ENCODE data around the gene PIAS2. TPM values are rescaled to one million over a fixed set of nuclear protein-coding genes. Genes with fewer than 3 reads are reported as not detected.

Gene PIAS2
- total RNA-seq, 1 experiment from 2014 or later = 33.6 TPM

GRCh38 chr18:46939998-46940571, 22.8 kb upstream of the PIAS2 start:
- no peaks in the 10 kb centered on the region for H3K9me3 Mint-ChIP-seq (ENCODE audit: low read depth, unreplicated experiment)
- no peaks in the 10 kb centered on the region for H3K4me1 Mint-ChIP-seq (ENCODE audit: low read depth, unreplicated experiment)
- no peak for TF ChIP-seq CTCF (IDR thresholded peaks at IDR 0.05; ENCODE audit: unreplicated experiment)
- intact Hi-C loops (cut with micrococcal nuclease; ENCODE audit: unreplicated experiment) = no loop called here
- BruUV-seq (replicated peaks) = no TSS peak
- no peak for DNase-seq
- H3K27me3 Mint-ChIP-seq (ENCODE audit: unreplicated experiment) = no peaks in the 10 kb centered on the region
- CTCF ChIA-PET = no interaction called here
- no peaks in the 10 kb centered on the region for H3K36me3 Mint-ChIP-seq (ENCODE audit: insufficient read depth, unreplicated experiment)
- H3K4me3 Mint-ChIP-seq (ENCODE audit: low read depth, unreplicated experiment) = no peak overlapping the region
- H3K27ac Mint-ChIP-seq (ENCODE audit: unreplicated experiment) = no peak overlapping the region

- no peaks in the 10 kb centered on the region for H3K36me3 Mint-ChIP-seq (ENCODE audit: insufficient read depth, unreplicated experiment)
- intact Hi-C loops (cut with micrococcal nuclease; ENCODE audit: unreplicated experiment) = no loop called here
- H3K9me3 Mint-ChIP-seq (ENCODE audit: low read depth, unreplicated experiment) = no peaks in the 10 kb centered on the region
- no peaks in the 10 kb centered on the region for H3K4me1 Mint-ChIP-seq (ENCODE audit: low read depth, unreplicated experiment)
- CTCF ChIA-PET = no interaction called here
- TF ChIP-seq CTCF (IDR thresholded peaks at IDR 0.05; ENCODE audit: unreplicated experiment) = no peak
- H3K4me3 Mint-ChIP-seq (ENCODE audit: low read depth, unreplicated experiment) = no peak overlapping the region
- H3K27ac Mint-ChIP-seq (ENCODE audit: unreplicated experiment) = no peak overlapping the region
- DNase-seq = no peak
- no peaks in the 10 kb centered on the region for H3K27me3 Mint-ChIP-seq (ENCODE audit: unreplicated experiment)
- no TSS peak for BruUV-seq (replicated peaks)
Measured at GRCh38 chr18:46939337-46939963, 22.1 kb upstream of the PIAS2 start.

- Mint-ChIP-seq H3K9me3 (ENCODE audit: low read depth, unreplicated experiment) (no peaks in the 10 kb centered on the region), H3K36me3 (ENCODE audit: insufficient read depth, unreplicated experiment) (peaks cover 22% of the 10 kb centered on the region), H3K27me3 (ENCODE audit: unreplicated experiment) (no peaks in the 10 kb centered on the region), H3K4me1 (ENCODE audit: low read depth, unreplicated experiment) (no peaks in the 10 kb centered on the region), H3K4me3 (ENCODE audit: low read depth, unreplicated experiment) (no peak overlapping the region), H3K27ac (ENCODE audit: unreplicated experiment) (no peak overlapping the region)
- BruUV-seq (replicated peaks) = no TSS peak
- CTCF ChIA-PET = no interaction called here
- intact Hi-C loops (cut with micrococcal nuclease; ENCODE audit: unreplicated experiment) = no loop called here
- DNase-seq = no peak
- no peak for TF ChIP-seq CTCF (IDR thresholded peaks at IDR 0.05; ENCODE audit: unreplicated experiment)
Measured at GRCh38 chr18:46920653-46921052, 3.3 kb upstream of the PIAS2 start.

GRCh38 chr18:46920067-46920466, 2.8 kb upstream of the PIAS2 start:
- Mint-ChIP-seq H3K4me3 (ENCODE audit: low read depth, unreplicated experiment) (no peak overlapping the region), H3K27me3 (ENCODE audit: unreplicated experiment) (no peaks in the 10 kb centered on the region), H3K36me3 (ENCODE audit: insufficient read depth, unreplicated experiment) (peaks cover 22% of the 10 kb centered on the region), H3K9me3 (ENCODE audit: low read depth, unreplicated experiment) (no peaks in the 10 kb centered on the region), H3K27ac (ENCODE audit: unreplicated experiment) (no peak overlapping the region), H3K4me1 (ENCODE audit: low read depth, unreplicated experiment) (no peaks in the 10 kb centered on the region)
- BruUV-seq (replicated peaks) = no TSS peak
- CTCF ChIA-PET = no interaction called here
- no peak for DNase-seq
- no peak for TF ChIP-seq CTCF (IDR thresholded peaks at IDR 0.05; ENCODE audit: unreplicated experiment)
- intact Hi-C loops (cut with micrococcal nuclease; ENCODE audit: unreplicated experiment) = no loop called here
